Measurements from ENCODE around the gene HOXB6.
A peak's percentile ranks its signal among the peaks of the same experiment; 100 is the strongest.

The HOXB6 gene

DNA sequence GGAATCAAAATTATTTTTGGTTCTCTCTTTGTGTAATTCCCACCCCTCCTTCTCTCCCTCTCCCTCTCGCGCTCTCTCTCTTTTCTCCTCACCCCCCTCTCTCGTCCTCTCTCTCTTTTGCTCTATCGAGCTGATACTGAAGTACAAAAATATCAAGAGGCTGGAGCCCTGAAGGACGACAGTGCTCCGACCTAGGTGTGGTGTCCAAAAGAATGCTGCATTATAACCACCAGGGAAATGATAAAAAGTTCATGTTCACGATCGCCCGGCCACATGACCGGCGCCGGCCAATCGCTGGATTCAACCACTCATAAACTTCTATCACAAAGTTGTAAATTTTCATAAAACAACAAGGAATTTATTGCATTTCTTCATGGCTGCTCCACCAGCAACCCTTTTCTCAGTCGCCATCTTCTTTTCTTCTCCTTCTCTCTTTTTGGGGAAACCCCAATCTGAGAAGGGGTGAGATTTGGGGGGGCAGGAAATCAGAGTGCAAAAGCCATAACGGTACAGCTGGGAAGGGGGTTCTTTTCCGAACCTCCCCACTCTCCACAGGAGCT, at the start of gene HOXB6:
Gene HOXB6 (minus strand): TSS at position 217 of the 560 bp plus-strand sequence. CDS start 6,836 bp downstream, outside the sequence.
- DNase-seq, result peak; percentile 76

DNA sequence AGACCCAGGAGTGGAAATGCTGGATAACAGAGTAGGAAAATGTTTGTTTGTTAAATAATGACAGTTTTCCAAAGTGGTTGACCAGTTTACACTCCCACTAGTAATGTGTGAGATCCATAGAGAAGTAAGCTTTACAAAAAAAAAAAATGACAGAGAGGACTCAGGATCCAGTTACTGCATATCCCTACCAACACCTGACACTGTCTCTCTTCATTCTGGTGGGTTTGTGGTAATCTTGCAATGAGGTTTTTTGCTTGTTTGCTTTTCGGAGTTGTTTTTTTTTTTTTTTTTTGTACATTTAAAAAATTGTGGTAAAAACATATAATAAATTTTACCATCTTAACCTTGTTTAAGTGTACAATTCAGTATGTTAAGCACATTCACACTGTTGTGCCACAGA, 45.0 kb upstream of the HOXB6 start:
- DNase-seq, result no peak

DNA sequence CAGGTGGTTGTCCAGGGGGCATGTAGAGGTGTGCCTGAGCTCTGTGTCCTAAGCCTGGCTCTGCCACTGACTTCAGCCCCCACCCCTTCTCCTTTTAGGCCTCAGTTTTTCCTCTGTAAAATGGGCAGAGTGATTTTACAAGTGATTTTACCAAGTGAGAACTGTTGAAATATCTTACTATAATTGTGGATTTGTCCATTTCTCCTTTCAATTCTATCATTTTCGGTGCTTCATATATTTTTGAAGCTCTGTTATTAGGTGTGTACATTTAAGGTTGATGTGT, 43.1 kb upstream of the HOXB6 start:
- DNase-seq, result no peak

DNA sequence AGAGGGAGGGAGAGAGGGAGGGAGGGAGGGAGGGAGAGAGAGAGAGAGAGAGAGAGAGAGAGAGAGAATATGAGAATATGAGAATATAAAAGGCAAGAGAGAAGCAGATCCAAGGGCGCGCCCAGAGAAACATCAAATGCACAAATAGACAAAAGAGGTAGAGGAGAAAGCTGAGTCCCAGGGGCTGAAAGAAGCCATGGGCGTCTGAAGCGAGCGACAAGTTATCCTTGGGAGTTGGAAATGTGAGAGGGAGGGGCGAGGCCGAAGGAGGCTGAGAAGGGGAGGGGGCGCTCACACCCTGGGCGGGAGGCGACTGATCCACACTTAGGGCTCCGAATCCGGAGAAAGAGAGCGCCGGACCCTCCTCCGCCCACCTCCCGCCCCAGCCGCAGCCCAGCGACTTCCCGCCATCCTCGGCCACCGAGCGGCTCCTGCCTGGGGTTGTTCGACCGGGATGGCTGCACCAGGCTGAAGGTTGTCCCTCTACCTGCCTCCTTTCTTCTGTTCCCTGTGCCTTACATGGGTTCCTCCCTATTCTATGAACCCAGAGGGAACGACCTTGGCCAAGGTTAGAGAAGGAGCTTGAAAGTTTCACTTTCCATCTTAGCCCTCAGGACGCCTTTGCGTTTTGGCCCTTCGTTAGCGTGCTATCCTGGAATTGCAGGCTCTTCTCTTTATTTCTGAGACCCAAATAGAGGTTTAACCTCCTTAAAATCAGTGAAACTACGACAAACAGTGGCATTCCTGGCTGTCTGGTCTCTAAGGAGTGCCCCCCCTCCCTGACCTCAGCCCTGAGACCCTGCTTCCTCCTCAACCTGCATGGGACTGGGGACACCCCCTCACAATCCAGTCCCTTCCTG, 42.5 kb upstream of the HOXB6 start:
- no peak for DNase-seq

DNA sequence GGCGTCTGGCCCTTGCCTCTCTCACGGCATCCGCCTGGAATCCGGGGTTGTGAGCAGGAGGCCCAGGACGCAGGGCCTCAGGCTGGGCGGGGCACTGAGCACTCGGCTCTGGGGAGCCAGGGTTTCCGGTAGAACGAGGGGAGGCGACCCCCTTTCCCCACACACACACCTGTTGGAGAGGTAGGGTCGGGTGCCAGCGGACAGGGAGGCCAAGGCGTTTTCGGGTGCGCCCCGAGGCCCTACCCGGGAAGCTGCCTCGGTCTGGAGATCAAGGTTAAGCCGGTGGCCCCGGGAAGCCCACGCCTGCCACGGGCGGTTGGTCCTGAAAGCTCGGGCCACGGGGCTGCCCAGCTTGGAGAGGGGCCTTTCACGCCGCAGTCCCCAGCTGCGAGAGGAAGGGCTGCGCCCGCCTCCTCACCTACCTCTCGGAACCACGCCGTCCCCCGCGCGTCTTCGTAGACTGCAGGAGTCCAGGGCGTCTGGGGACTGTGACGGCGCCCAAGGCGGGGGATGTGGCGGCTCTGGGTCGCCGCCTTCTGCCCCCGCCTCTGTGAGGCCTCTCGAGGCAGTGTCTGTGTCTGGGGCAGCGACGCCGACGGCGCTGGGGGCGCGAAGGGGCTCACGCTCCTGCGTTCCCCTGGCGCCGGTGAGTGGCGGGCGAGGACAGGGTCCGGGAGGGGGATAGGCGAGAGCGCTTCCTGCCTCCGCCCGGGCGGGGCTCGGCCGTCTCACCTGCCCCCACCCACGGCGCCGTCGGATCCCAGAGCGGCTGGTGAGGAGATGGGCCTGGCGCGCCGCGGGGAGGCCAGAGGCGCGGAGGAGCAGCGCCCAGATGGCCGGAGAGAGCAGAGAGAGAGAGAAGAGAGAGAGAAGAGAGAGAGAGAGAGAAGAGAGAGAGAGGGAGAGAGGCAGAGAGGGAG, 41.7 kb upstream of the HOXB6 start:
- no peak for DNase-seq

DNA sequence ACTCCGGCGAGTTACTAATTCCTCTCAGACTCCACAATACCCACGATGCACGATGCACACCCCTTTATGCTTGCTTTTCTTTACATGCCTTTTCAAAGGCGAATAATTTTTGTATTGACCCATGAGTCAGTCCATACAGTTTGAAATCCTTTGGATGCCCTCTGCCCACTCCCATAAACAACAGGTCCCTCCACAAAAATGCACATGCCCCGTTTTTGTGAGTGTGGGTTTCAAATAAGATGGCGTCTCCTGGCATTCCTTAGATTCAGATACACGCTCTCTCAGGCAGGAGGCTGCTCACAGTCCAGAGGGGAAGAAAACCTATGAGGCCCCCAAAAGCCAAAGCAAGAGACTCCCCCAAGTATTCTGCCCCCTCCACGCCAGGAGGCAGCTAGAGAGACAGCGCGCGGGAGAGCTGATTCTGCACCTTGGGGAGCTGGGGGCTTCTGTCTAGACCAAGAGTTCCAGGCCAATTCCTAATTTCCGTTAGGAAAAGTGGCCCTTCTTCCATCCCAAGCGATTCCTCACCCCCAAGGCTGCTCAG, 40.9 kb upstream of the HOXB6 start:
- no peak for DNase-seq

DNA sequence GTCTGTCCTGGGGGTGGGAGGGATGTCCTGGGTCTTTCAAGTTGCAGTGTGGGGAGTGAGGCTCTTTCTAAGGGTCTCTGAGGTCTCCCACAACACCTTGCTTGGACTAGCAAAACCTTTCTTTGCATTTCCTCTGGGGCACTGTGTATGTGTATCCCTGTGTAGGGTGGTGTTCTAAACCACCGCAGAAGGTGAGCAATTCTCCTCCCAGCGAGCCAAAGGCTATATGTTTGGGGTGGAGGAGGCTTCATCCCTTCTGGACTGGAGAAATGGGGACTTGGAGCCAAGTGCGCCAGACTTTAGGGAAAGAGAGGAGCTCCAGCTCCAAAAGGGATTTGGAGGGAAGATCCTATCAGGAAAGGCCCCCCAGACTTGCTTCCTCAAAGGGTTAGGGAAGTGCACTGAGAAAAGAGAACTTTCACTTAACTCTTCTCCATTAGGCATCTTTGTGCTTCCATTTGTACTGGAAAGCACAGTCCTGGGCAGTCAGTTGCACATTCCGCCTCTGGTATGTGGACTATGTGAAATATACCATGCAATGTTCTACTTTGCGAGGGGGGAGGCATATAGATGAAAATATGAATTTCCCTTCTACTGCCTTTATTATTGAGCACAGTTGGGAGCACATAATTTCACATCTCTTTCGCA, 40.2 kb upstream of the HOXB6 start:
- DNase-seq, result no peak

DNA sequence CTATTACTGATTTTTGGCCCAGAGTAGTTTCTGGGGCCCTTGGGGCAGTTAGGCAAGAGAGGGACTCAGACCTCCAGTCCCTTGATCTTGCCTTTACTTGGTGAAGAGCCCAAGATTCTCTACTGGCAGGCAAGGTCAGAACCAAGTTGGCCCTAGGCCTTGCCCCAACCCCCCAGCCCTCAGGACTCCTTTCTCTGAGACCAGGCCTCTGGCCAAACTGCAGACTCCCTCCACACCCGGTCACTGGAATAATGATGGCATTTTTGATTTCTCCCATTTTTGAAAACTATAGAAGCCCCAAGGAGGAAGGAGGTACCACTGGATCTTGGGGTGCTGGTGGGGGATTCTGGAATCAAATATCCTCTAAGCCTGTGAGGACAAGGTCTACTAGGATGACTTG, 39.4 kb upstream of the HOXB6 start:
- no peak for DNase-seq

DNA sequence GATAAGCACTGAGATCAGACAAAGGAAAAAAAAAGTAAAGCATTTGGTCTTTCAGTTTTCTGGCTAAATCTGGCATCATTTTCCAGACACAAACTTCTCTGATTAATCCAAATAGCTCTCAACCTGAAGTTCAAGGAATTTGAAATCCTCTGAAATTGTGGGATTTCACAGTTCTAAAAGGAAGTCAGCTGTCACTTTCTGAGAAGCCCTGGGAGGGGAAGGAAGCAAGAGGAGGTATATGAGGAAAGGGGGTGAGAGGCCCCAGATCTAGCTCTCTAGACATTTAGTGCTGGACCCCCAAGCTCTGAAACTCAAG, 38.9 kb upstream of the HOXB6 start:
- no peak for DNase-seq

DNA sequence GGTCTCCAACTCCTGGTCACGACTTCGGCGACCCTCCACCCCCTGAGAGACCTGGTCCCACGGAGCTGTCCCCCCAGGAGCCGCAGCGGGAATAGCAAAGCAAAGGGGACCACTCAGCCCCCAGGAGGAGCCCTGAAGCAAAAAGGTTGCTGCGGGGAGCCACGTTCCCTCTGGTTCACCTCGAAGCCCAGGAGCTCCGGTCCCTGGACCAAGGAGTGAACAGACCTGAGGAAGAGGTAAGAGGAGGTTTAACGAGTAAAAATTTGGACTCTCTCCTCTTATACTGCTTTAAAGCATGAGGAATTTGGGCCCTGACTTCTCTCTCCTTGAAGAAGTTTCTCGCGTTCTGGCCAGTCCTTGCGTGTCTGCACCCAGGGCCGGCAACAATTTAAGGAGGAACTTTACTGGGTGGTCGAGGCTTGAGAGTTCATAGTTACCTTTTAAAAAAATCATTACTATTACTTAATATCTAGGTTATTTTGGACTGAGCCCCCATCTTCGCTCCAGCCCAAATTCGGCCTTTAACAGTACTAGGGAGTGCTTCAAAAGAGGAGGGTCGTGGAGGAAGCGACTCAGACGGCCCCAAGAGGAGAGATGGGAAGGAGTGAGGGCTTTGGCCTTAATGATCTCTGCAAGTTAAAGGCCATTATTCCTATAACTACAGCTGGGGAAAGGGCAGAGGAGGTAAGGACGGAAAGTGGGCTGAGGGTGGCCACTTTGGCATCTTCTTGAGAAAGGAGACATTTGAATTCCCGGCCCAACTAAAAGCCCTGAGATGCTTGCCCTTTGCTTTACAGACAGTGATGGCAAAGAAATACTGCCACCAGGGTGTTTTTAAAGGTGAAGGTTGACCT, 38.3 kb upstream of the HOXB6 start:
- no peak for DNase-seq

DNA sequence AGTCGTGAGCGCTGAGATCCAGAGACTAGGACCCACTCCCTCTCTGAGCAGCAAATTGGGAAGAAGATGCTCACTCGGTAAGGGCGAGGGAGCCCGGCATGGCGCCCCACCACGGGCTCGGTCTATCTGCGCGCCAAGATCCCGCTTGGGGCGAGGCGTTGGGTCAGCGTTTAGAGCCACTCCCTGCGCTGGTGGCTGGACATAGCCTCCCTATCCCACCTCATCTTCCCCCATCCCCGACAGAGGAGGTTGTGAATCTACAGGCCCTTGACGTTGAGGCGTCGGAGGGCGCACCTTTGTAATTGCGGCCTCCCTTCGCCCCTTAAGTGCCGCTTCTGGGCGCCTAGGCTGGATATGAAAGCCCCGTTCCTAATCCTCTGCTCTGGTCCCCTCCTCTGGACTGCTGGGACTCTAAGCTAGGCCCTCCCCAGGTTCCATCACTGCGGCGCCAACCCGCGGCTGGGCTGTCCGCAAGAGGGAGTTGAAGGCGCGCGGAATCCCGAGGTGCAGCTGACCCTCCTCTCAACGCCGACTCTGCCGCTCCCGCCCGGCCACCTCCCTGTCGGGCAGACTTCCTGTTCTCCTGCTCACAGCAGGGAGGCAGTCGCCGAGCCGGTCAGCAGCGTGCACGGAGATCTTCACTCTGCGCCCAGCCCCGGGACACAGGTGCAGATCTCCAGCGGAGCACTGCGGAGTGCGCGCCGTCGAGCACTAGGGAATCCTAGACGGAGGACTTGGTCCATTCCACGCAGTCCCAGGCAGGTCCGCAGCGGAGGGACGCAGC, 37.5 kb upstream of the HOXB6 start:
- no peak for DNase-seq

DNA sequence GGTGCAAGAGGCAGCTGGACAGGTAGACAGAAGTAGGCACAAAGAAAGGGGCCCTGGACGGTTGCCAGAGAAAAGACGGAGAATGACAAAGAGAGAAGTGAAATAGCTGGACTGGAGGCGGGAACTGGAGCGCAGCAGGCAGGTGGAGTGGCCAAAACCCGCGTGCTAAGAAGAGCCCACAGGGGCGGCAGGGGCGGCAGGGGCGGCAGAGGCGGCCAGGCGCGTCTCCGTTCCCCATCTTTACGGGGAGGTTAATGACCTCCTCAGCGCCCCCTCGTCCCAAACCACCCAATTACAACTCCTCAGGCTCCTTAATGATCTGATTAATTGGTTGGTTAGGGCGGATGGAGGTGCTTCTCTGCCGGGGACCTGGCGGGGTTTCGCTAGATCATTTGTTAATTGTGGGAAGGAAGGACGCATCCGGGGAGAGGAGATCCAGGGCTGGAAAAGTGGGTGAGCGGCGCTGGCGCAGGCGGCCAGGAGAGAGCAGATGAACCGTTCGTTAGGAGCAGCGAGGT, 36.8 kb upstream of the HOXB6 start:
- DNase-seq, result no peak

DNA sequence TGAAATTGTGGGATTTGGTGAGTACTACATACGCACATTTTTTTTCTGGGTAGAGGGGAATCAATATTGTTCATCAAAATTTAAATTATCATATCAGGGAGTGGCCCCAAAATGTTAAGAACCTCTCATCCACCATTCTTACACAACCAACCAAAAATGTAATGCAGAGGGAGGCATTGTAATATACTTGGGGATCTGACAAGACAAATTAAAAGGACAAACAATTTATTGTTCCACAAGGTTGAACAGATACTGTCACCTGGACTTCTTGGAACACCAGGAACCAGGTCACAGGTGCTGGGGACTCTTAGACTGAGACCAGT, 36.0 kb upstream of the HOXB6 start:
- DNase-seq, result no peak

DNA sequence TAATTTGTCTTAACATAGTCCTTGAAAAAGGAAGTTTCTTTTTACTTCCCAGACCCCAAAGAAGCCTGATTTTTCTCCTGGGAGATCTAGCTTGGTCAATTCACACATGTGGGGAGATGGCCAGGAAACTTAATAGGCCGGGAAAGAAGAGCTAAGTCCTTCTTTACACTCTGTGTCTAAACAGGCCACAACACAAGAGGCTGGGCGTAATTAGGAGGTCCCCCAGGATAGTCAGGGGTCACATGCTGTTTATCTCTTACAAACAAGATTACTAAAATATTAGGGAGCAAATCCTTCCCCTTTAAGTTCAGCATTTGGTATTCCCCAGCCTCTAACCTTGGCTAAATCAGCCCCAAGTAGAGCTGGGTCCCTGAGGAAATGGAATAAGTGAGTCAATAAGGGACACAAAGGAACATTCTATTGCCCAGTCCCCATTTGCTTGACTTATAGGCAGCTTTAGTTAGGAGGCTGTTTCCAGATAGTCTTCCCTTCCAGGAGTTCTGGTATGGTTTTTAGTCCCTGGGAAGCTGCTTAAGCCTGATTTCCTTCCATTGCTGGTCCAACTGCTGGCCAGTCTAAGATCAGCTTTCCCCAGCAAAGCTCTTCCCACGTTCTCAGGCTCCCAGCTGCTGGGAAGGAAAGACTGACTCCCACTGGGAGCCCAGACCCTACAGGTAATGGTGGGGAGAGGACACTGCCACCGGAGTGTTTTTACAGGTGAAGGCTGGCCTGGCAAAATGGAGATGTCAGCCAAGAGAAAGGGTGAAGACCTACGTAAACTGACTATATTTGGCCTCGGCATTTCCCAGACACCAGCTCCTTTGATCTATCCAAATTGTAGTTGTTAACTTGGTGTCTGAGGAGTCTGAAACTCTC, 35.4 kb upstream of the HOXB6 start:
- no peak for DNase-seq

DNA sequence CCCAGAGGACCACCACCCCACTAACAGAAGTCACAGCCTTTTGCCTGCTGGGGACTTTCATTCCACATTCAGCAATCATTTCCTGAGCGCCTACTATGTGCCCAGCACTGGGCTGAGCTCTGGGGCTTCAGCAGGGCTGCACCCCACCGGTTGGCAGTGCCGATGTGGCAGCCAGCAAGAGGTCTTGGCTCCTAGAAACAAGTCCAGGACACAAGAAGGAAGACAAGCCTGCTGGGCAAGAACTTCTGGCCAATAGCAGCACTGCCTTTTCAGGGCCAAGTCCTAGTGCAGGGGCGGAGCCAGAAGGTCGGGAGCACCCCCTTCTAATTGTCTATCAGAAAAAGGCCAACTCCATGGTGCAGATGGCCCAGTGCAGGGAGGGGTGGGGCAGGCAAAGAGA, 34.4 kb upstream of the HOXB6 start:
- DNase-seq, result no peak

DNA sequence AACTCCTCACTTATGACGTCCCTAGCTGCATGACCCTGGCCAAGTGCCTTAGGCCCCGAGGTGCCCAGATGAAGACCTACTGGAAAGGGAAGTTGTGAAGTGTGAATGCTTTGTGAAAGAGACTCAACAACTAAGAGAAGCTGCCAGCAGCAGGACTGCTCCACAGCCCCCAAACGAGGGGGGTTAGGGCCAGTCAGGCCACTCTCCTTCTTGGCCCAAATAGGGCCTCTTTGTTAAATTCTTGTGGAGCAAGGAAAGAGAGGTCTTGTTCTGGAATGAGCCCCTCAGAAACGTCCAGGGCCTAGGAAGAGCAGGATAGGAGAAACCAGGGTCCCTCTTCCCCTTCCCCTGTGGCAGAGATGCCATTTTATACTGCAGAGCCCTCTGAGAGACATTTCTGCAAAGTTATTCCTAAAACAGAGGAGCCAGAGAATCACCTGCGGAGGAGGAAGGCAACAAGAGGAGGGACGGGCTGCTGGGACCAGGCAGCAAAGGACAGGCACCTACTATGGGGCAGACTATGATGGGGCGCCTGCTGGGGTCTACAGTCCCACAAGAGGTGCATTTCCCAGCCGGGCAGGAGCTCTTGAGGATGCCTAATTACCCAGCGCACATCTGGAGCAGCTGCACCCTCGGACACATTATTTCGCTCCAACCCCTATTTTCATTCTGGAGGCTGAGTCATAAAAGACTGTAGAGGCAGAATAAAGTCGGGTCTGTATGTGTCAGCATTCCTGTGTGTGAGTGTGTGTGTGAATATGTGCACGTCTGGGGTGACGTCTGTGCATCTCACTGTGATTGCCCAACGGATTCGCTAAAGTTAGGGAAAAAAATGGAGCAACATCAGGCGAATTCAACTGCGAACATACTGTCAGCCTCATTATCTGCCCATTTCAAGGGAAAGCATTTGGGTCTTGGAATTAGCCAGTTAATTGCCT, 32.8 kb upstream of the HOXB6 start:
- no peak for DNase-seq

DNA sequence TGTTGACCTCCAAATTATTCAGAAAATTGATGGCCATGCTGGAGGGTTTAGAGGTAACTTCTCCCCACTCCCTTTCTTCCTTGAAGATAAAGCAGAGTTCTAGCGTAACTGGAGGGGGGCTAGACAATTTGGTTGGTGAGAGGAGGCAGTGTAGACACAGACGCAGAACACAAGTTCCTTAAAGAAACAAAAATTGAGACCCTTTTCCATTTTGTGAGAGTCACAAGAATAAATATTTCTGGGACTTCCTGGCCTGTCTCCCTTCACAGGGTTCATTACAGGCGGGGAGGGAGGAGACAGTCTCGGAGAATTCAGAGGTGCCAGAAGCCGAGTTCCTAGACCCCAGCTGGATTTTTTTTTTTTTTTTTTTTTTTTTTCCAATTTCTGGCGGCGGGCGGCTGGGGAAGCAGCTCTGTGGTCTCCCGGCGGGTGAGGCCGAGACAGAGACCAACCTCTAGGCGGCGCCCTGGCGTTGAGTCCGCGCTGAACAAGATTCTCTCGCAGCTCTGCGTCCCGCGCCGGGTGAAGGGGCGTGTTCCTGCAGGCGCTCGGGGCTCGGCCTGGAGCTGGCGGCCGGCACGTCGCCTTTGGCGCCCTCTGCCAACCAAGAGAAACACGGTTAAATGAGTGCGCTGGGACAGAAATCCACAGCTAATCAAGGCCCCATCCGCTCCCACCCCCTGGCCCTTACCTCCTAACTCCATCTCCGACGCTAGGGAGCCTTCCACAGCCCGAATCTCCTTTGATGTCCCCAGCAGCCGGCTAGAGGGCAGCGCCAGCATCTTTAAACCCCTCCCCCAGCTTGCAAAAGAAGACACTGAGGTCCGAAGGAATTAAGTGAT, 31.6 kb upstream of the HOXB6 start:
- DNase-seq, result peak; percentile 67
